GM06990 (cell line): Measurements from ENCODE around the gene WNT9B.

Source experiments
- DNase-seq: peaks from one replicate; pipeline ENCODE4 v3.0.0-alpha.2; 2011; ENCODE audit not compliant: insufficient read length; ENCODE audit errors: extremely low read depth
- H3K27me3 ChIP-seq: replicated peaks from 2 replicates; pipeline ENCODE4 v1.6.0; 2011; ENCODE audit warnings: low read length; ENCODE audit not compliant: control insufficient read depth, insufficient read depth
- H3K36me3 ChIP-seq: 2 replicates; pipeline ENCODE4 v1.5.1; 2011; ENCODE audit warnings: low read length; ENCODE audit not compliant: control insufficient read depth, insufficient read depth
- H3K4me3 ChIP-seq: replicated peaks from 2 replicates; pipeline ENCODE4 v1.5.1; 2011; ENCODE audit warnings: low read depth, mild to moderate bottlenecking, control low read depth, low read length
- TF ChIP-seq, protein P1 (sequence below): IDR thresholded peaks from 2 replicates; pipeline ENCODE4 v1.5.1; 2011; ENCODE audit warnings: low read length, control low read depth, mild to moderate bottlenecking, inconsistent platforms; ENCODE audit not compliant: insufficient read depth, poor library complexity, severe bottlenecking

The WNT9B gene, protein sequence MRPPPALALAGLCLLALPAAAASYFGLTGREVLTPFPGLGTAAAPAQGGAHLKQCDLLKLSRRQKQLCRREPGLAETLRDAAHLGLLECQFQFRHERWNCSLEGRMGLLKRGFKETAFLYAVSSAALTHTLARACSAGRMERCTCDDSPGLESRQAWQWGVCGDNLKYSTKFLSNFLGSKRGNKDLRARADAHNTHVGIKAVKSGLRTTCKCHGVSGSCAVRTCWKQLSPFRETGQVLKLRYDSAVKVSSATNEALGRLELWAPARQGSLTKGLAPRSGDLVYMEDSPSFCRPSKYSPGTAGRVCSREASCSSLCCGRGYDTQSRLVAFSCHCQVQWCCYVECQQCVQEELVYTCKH

DNA sequence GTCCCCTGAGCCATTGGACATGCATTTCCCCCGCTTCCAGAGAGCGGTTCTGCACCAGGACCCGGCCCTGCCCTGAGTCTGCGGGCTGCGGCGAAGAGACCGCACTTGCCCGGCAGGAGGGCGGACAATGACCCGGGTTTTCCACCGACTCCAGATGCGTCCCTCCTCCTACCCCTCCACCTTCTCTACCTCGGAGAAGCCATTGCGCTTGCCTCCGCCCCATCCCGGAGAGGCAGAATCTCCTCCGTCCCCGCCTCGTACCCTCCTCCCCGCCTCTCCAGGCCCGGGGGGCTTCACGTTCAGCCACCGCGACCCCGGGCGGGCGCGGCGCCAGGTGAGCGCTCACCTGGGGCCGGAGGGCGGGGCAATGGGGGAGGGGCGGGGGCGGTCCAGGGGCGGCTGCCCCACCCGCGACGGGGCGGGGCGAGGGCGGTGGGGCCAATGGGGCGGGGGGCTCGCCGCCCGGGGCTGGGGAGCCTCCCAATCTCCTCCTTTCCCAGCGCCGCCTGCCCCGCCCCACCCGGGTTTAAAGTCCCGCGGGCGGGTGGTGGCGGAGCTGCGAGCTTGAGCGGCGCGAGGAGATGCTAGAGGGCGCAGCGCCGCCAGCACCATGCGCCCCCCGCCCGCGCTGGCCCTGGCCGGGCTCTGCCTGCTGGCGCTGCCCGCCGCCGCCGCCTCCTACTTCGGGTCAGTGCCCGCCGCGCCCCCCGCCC lies at the start of gene WNT9B:
Gene WNT9B (plus strand): TSS at position 555 of the 713 bp plus-strand sequence. CDS start 56 bp downstream, at position 611.
- DNase-seq, result no peak
- Histone ChIP-seq H3K4me3 (no peak within 1 kb of the TSS), H3K27me3 (peaks cover 5% of the 10 kb centered on the region), H3K36me3 (no peaks in the 10 kb centered on the region)
- TF ChIP-seq, protein P1, sequence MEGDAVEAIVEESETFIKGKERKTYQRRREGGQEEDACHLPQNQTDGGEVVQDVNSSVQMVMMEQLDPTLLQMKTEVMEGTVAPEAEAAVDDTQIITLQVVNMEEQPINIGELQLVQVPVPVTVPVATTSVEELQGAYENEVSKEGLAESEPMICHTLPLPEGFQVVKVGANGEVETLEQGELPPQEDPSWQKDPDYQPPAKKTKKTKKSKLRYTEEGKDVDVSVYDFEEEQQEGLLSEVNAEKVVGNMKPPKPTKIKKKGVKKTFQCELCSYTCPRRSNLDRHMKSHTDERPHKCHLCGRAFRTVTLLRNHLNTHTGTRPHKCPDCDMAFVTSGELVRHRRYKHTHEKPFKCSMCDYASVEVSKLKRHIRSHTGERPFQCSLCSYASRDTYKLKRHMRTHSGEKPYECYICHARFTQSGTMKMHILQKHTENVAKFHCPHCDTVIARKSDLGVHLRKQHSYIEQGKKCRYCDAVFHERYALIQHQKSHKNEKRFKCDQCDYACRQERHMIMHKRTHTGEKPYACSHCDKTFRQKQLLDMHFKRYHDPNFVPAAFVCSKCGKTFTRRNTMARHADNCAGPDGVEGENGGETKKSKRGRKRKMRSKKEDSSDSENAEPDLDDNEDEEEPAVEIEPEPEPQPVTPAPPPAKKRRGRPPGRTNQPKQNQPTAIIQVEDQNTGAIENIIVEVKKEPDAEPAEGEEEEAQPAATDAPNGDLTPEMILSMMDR, result no peak

DNA sequence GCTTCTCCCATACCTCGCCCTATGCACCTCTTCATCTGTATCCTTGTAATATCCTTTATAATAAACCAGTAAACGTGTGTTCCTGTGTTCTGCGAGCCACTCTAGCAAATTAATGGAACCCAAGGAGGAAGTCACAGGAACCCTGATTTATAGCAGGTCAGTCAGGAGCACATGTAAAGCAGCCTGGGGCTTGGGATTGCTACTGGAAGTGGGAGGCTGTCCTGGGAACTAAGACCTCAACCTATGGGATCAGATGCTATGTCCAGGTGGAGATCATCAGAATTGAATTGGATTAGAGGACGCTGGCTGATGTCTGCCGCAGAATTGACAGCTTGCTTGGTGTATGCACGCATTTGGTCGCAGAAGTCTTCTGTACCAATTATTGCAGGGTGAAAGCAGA lies 48.6 kb upstream of the WNT9B start:
- Histone ChIP-seq H3K36me3 (no peaks in the 10 kb centered on the region), H3K27me3 (no peaks in the 10 kb centered on the region), H3K4me3 (no peak overlapping the region)
- DNase-seq, result no peak
- TF ChIP-seq, protein P1, result no peak

DNA sequence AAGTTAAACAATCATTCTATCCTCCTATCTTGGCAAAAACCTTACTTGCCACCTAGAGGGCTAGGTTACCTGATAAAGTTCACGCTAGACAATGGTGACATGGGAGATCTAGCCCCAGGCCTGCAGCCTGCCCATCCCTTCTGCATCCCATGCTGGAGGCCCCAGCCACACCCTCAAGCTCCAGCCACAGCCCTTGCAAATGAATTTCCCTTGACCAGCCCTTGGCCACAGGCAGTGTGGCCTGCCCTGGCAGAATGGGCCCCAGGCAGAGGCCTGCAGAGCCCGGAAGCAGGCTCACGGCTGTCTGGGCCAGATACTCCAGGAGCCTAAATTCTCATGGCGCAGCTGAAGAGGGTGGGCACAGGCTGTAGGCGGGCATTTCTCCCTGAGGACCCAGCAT lies 47.8 kb upstream of the WNT9B start:
- no peak for DNase-seq
- TF ChIP-seq, protein P1, result no peak
- H3K27me3 ChIP-seq, result no peaks in the 10 kb centered on the region
- no peak overlapping the region for H3K4me3 ChIP-seq
- H3K36me3 ChIP-seq, result no peaks in the 10 kb centered on the region

DNA sequence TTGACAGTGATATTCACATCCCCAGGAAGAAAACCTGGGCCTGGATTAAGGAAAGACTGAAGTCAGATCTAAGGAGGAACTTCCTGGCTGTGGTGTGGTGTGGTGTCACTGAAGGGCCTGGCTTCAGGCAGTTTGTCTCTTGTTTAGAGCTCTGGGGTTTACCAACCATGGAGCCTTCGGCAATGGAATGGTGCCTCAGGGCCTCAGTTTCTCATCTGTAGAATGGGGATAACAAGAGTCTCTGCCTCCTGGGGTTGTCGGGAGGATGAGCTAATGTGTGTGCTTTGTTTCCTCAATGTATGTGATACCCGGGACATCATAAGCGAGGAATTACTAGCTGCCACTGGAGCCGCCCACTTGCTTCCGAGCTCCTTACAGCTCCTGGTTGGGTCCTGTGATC lies 45.6 kb upstream of the WNT9B start:
- no peaks in the 10 kb centered on the region for H3K36me3 ChIP-seq
- DNase-seq, result no peak
- TF ChIP-seq, protein P1, result no peak

DNA sequence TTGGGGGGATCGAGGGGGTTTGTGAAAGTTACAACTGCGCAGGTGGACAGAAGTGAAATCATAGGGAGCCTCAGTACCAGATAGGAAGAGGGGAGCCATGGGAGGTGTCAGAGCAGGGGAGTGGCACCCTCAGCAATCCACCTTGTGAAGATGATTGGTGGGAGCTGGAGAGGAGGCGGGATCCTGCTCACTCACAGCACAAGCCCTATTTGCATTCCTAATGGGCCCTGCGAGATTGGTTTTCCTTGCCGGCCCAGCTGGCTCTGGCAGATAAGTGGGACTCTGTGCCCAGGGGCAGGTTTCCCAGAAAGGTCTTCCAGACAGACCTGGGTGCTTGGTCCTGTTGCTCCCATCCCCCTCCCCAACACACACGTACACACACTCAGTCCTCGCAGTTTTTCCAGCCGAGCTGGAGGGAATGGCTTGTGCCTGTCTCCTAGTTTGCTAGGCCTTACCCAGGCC lies 42.2 kb upstream of the WNT9B start:
- no peak for DNase-seq
- Histone ChIP-seq H3K36me3 (no peaks in the 10 kb centered on the region), H3K4me3 (no peak overlapping the region), H3K27me3 (0 out of 2 replicates have a peak, but pooled peaks cover 1% of the 10 kb centered on the region)
- TF ChIP-seq, protein P1, result no peak

More for the DNA sequence above, 45.6 kb upstream of the WNT9B start:
- Histone ChIP-seq H3K4me3 (no peak overlapping the region), H3K27me3 (no peaks in the 10 kb centered on the region)
